ENCODE measurements around the gene MEX3D.
A peak's percentile ranks its signal among the peaks of the same experiment; 100 is the strongest.

The MEX3D gene

GRCh38 chr19:1593501-1593772 is 25.3 kb upstream of the MEX3D start:
- H3K4me3 ChIP-seq (ENCODE audit: low read depth, low read length): no peak overlapping the region
- in situ Hi-C loops (cut with HindIII; ENCODE audit: low sequenced_read_pairs): no loop called here
- no peak for TF ChIP-seq CTCF (IDR thresholded peaks at IDR 0.05; ENCODE audit: low read depth, low read length)
- no peak for DNase-seq (ENCODE audit: low read depth, low spot score)

GRCh38 chr19:1592755-1593500 is 24.8 kb upstream of the MEX3D start, which contains the start of gene MBD3:
Gene MBD3, minus strand, starts transcription at chr19:1592865. Its CDS starts 234 bp downstream, at chr19:1592631.
- TF ChIP-seq CTCF (IDR thresholded peaks at IDR 0.05; ENCODE audit: low read depth, low read length): no peak
- peak within 1 kb of the TSS; percentile 85 for H3K4me3 ChIP-seq (ENCODE audit: low read depth, low read length)
- peak; percentile 90 for DNase-seq (ENCODE audit: low read depth, low spot score)
- in situ Hi-C loops (cut with HindIII; ENCODE audit: low sequenced_read_pairs): no loop called here

- in situ Hi-C loops (cut with HindIII; ENCODE audit: low sequenced_read_pairs): no loop called here
- H3K4me3 ChIP-seq (ENCODE audit: low read depth, low read length): peak overlapping the region; percentile 85
- peak; percentile 83 for DNase-seq (ENCODE audit: low read depth, low spot score)
- TF ChIP-seq CTCF (IDR thresholded peaks at IDR 0.05; ENCODE audit: low read depth, low read length): no peak
Measured at GRCh38 chr19:1592024-1592754, 24.1 kb upstream of the MEX3D start.

- in situ Hi-C loops (cut with HindIII; ENCODE audit: low sequenced_read_pairs): no loop called here
- peak overlapping the region; percentile 85 for H3K4me3 ChIP-seq (ENCODE audit: low read depth, low read length)
- TF ChIP-seq CTCF (IDR thresholded peaks at IDR 0.05; ENCODE audit: low read depth, low read length): no peak
- no peak for DNase-seq (ENCODE audit: low read depth, low spot score)
Measured at GRCh38 chr19:1591421-1592023, 23.4 kb upstream of the MEX3D start.

- in situ Hi-C loops (cut with HindIII; ENCODE audit: low sequenced_read_pairs): no loop called here
- peak overlapping the region; percentile 85 for H3K4me3 ChIP-seq (ENCODE audit: low read depth, low read length)
- TF ChIP-seq CTCF (IDR thresholded peaks at IDR 0.05; ENCODE audit: low read depth, low read length): peak; percentile 56
- DNase-seq (ENCODE audit: low read depth, low spot score): peak; percentile 12
Measured at GRCh38 chr19:1590641-1591397, 22.7 kb upstream of the MEX3D start.

GRCh38 chr19:1587872-1588271 is 19.7 kb upstream of the MEX3D start:
- no peak for TF ChIP-seq CTCF (IDR thresholded peaks at IDR 0.05; ENCODE audit: low read depth, low read length)
- in situ Hi-C loops (cut with HindIII; ENCODE audit: low sequenced_read_pairs): no loop called here
- H3K4me3 ChIP-seq (ENCODE audit: low read depth, low read length): no peak overlapping the region
- DNase-seq (ENCODE audit: low read depth, low spot score): no peak

Measured in astrocyte of the spinal cord (primary cell).